Measurements from ENCODE around the gene ZNF140. TPM values are rescaled to one million over a fixed set of nuclear protein-coding genes. Genes with fewer than 3 reads are reported as not detected.
A peak's percentile ranks its signal among the peaks of the same experiment; 100 is the strongest.

ZNF140 gene
- 19.3 and 25.0 TPM in 2 replicates for total RNA-seq

- peak within 1 kb of the TSS; percentile 87 for H3K4me3 ChIP-seq (ENCODE audit: low read depth, low read length)
- peak; percentile 26 for TF ChIP-seq CTCF (IDR thresholded peaks at IDR 0.05; ENCODE audit: insufficient read depth, low read depth, low read length)
- DNase-seq (ENCODE audit: low read depth), result peak; percentile 99
Observed at GRCh38 chr12:133080368-133081158, at the start of gene ZNF140. Gene ZNF140, plus strand, starts transcription at chr12:133080923. Its CDS starts 398 bp downstream, at chr12:133081321.

GRCh38 chr12:133037207-133038005 is 43.3 kb upstream of the ZNF140 start, which contains the start of gene ZNF84:
Gene ZNF84, plus strand, starts transcription at chr12:133037509. Its CDS starts 3,959 bp downstream, at chr12:133041468.
- TF ChIP-seq CTCF (IDR thresholded peaks at IDR 0.05; ENCODE audit: insufficient read depth, low read depth, low read length), result no peak
- H3K4me3 ChIP-seq (ENCODE audit: low read depth, low read length), result peak within 1 kb of the TSS; percentile 79
- peak; percentile 99 for DNase-seq (ENCODE audit: low read depth)

GRCh38 chr12:133038118-133038709 is 42.5 kb upstream of the ZNF140 start:
- no peak for DNase-seq (ENCODE audit: low read depth)
- TF ChIP-seq CTCF (IDR thresholded peaks at IDR 0.05; ENCODE audit: insufficient read depth, low read depth, low read length), result no peak
- H3K4me3 ChIP-seq (ENCODE audit: low read depth, low read length), result peak overlapping the region; percentile 79

- TF ChIP-seq CTCF (IDR thresholded peaks at IDR 0.05; ENCODE audit: insufficient read depth, low read depth, low read length), result no peak
- H3K4me3 ChIP-seq (ENCODE audit: low read depth, low read length), result no peak overlapping the region
- DNase-seq (ENCODE audit: low read depth), result no peak
Observed at GRCh38 chr12:133046698-133047097, 34.0 kb upstream of the ZNF140 start.

GRCh38 chr12:133057446-133057845 is 23.3 kb upstream of the ZNF140 start:
- DNase-seq (ENCODE audit: low read depth), result peak; percentile 8
- TF ChIP-seq CTCF (IDR thresholded peaks at IDR 0.05; ENCODE audit: insufficient read depth, low read depth, low read length), result no peak
- no peak overlapping the region for H3K4me3 ChIP-seq (ENCODE audit: low read depth, low read length)

GRCh38 chr12:133058203-133059113 is 22.3 kb upstream of the ZNF140 start:
- DNase-seq (ENCODE audit: low read depth), result peak; percentile 6
- H3K4me3 ChIP-seq (ENCODE audit: low read depth, low read length), result no peak overlapping the region
- TF ChIP-seq CTCF (IDR thresholded peaks at IDR 0.05; ENCODE audit: insufficient read depth, low read depth, low read length), result no peak

Measured in fibroblast of villous mesenchyme (primary cell).